HG03095 (cell line): ENCODE measurements around the gene SIDT1.

Experiments used
- ATAC-seq: cut with Tn5 transposase; IDR thresholded peaks from one replicate; pipeline ENCODE4 v1.9.1; 2021; ENCODE audit warnings: moderate library complexity; ENCODE audit not compliant: unreplicated experiment

The SIDT1 gene

DNA sequence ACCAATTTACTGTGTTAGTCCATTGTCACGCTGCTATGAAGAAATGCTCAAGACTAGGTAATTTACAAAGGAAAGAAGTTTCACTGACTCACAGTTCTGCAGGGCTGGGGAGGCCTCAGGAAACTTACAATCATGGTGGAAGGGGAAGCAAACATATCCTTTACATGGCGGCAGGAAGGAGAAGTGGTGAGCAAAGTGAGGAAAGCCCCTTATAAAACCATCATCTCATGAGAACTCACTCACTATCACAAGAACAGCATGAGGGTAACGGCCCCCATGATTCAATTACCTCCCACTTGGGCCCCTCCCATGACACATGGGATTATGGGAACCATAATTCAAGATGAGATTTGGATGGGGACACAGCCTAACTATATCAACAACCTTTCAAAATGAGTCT, 143.9 kb downstream of the SIDT1 start:
- no peak for ATAC-seq

DNA sequence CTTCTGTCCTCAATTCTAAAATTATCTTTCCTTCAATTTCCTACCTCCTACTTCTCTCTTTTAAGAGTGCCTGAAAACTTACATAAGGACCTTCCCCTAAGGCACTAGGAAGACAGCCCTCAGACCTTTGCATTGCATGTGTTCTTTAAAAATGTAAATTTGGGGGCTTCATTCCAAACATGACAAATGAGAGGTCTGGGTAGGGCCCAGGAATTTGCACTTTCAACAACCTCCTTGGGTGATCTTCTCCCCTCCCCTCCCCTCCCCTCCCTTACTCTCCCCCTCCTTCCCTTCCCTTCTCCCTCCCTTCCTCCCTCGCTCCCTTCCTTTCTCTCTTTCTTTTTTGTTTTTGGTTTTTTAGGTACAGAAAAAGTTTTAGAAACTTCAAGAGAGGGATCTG, 145.4 kb downstream of the SIDT1 start:
- ATAC-seq, result no peak

DNA sequence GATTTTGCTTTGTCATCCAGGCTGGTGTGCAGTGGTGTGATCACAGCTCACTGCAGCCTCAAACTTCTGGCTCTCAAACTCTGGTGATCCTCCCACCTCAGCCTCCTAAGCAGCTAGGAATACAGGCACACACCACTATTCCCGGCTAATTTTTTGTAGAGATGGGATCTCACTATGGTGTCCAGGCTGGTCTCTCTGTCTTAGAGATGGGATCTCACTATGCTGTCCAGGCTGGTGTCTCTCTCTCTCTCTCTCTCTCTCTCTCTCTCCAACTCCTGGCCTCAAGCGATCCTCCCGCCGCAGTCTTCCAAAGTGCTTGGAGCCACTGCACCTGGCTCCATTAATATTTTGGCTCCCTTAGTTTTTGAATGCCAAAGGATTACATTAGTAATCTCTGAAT, 146.4 kb downstream of the SIDT1 start:
- no peak for ATAC-seq
